GM13977 (cell line): ENCODE measurements around the gene CORO7.

Source experiments
- DNase-seq: peaks from one replicate; pipeline ENCODE4 v3.0.0; 2012; ENCODE audit warnings: low spot score
- in situ Hi-C: fragments of 300-500 bp; cut with MboI; formaldehyde crosslinking; loops from one replicate; pipeline ENCODE4 v1.12.0; 2022; ENCODE audit warnings: low sequenced_read_pairs, low pct_unique_long_range_greater_than_20kb, mixed read lengths, inconsistent platforms; ENCODE audit not compliant: unreplicated experiment
- TF ChIP-seq, protein P1 (sequence below): IDR thresholded peaks from 2 replicates; pipeline ENCODE4 v1.5.1; 2012; ENCODE audit warnings: mild to moderate bottlenecking, control low read depth; ENCODE audit not compliant: insufficient read depth; ENCODE audit errors: extremely low read depth, missing control alignments

The CORO7 gene

DNA sequence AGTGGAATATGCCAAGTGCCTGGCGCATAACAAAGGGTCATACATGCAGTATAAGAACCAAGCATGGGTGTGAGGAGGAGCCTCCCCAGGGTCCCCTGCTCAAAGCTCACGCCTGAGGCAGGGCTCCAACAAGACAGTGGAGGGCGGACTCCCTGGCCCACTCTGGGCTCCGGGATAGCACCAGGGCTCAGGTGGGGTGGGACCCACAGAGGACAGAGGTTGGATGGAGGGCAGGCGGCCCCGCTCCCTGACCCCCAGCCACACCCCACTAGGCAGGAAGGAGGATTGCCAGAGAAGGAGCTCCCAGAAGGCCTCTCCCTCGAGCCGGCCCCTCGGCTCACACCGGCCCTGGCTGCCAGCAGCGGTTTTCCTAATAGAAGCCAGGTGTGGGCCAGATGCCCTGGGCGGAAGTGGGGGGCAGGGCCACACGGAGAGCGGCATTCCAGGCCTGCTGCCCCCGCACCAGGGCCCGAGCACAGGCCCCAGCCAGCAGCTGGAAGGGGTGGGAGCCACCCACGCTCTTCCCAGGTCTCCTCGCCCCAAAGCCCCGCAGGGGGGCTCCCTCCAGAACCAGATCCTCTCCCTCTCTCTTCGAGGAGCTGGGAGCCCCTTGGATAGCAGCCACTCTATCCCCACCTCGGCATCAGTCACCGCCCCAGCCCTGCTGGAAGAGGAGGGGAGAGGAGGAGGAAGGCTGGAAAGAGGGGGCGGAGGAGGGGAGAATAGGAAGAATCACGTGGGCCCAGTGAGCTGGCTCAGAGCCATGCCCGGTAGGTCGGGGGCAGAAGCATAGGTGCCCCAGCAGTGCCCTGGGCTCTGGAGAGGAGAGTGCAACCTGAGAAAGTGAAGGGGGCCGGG is 23.8 kb downstream of the CORO7 start:
- DNase-seq, result no peak
- in situ Hi-C loops, result no loop called here
- TF ChIP-seq, protein P1, sequence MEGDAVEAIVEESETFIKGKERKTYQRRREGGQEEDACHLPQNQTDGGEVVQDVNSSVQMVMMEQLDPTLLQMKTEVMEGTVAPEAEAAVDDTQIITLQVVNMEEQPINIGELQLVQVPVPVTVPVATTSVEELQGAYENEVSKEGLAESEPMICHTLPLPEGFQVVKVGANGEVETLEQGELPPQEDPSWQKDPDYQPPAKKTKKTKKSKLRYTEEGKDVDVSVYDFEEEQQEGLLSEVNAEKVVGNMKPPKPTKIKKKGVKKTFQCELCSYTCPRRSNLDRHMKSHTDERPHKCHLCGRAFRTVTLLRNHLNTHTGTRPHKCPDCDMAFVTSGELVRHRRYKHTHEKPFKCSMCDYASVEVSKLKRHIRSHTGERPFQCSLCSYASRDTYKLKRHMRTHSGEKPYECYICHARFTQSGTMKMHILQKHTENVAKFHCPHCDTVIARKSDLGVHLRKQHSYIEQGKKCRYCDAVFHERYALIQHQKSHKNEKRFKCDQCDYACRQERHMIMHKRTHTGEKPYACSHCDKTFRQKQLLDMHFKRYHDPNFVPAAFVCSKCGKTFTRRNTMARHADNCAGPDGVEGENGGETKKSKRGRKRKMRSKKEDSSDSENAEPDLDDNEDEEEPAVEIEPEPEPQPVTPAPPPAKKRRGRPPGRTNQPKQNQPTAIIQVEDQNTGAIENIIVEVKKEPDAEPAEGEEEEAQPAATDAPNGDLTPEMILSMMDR, result no peak

- in situ Hi-C loops, result no loop called here
- DNase-seq, result no peak
- TF ChIP-seq, protein P1, result no peak
Measured at GRCh38 chr16:4391631-4392381, 24.6 kb downstream of the CORO7 start.

DNA sequence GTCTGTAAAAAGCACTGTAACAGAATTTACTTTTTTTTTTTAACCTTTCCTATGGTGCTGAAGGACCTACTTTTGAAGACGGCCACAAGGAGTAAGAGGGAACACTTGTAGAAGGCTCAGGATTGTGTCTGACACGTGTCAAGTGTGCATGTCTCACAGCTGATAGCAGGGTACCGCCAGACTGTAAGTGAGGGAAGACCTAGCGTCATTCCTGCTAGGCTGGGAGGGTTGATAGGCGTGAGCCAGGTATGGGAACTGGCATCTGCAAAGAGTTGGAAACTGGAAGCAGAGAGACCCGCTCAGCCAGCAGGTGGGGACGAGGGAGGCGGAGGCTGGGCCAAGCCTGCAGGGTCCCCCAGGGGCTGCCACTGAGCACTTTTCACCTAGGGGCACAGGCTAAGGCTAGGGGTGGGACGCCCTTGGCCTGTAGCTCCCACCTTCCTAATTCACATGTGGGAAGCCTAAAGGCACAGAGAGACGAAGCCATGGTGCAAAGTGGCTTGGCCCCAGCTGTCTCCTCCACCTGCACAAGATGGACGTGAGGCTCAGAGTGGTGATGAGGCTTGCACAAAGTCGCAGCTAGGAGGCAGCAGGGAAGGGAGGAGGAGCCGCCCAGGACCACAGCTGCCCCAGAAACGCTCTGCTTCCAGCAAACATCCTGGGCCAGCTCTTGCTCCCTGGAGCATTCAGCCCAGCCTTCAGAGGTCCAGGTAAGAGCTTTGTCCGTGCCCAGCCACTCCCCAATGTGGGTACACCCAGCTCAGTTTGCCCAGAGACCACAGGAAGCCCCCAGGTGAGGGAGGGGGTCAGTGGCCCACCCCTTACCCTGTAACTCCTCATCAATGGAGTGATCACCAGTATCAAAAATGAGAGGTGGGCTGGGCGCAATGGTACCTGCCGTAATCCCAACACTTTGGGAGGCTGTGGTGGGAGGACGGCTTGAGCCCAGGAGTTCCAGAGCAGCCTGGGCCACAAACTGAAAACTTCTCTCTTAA is 25.8 kb downstream of the CORO7 start:
- DNase-seq, result no peak
- in situ Hi-C loops, result no loop called here
- TF ChIP-seq, protein P1, result no peak

DNA sequence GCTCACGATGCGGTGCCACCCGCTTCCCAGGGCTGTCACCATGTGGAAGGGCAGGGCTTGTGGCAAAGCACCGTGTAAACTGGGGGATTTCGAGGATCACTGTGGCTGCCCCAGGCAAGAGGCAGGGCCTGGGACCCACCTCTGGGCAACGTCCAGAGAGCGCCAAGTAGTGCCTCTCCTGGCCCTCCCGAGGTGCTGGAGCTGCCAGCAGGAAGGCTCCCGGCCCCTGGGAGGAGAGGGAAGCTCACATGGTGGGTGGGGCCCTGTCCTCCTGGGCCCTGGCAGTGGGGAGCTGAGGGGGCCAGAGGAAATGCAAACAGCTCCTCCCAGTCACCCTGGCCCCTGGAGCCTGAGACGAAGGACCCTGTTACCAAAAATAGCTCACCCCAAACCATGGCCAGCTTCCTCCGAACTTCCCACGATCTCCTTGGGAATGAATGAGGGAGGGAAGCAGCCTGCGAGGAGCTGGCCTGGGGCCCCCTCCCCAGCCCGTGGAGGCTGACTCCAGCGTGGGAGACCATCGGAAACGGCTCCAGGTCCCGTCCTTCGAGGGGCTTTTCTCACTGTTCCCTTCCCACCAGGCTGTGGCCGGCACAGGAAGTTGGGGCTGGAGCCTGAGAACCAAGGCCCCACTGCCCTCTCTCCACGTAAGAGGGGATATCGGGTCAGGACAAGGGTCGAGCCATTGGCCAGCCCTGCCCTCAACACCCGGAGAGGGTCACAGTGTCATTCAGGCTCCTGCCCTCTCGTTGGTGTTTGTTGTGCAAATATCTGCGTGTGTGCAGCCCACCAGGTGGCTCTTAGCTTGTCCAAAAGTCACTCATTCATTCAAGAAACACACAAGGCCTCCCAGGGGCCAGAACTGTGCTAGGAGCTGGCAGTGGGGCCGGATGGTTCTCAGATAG is 27.1 kb downstream of the CORO7 start:
- no peak for DNase-seq
- TF ChIP-seq, protein P1, result no peak
- in situ Hi-C loops, result no loop called here

DNA sequence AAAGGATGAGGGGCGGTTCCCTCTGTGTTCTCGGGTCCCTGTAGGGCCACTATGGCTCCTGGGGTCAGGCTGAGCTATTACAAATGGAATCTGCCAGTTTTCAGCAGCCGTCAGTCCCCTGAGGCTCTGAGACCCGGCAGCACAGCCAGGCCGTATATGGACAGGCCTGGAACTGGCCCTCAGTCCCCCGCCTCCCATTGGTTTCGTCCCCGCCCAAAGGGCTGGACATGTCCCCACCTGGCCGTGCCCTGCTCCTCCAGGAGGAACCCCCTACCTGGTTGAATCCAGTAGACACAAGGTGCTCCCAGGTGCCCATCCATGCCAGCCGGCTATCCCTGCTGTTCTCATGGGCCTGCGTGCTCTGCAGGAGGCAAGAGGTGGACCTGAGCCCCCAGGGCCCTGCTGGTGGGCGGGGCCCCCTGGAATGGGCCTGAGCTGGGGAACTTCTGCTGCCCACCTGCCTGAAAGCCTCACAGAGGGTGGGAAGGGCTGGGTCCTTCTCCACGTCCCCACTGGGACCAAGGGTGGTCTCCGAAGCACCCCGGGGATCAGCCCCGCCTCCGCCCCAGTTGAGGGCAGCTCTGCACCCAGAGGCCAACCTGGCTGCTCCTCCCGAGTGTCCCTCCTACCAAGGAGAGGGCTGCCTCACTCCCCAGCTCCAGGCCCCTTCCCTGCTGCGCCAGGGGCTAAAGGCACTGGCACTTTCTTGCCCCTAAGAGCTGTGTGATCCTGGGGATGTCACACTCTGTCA is 27.9 kb downstream of the CORO7 start:
- in situ Hi-C loops, result no loop called here
- TF ChIP-seq, protein P1, result no peak
- DNase-seq, result no peak
